HG03520 (cell line): ENCODE results near the gene TBC1D26.
"Not testable (repeated sequence)": the region's sequence is repeated elsewhere in the genome, so short reads cannot be mapped to it uniquely, and the experiment has no call there.

Experiments used
- ATAC-seq: cut with Tn5 transposase; IDR thresholded peaks from one replicate; pipeline ENCODE4 v1.9.1; 2021; ENCODE audit warnings: mild to moderate bottlenecking, moderate library complexity; ENCODE audit not compliant: unreplicated experiment

The TBC1D26 gene

DNA sequence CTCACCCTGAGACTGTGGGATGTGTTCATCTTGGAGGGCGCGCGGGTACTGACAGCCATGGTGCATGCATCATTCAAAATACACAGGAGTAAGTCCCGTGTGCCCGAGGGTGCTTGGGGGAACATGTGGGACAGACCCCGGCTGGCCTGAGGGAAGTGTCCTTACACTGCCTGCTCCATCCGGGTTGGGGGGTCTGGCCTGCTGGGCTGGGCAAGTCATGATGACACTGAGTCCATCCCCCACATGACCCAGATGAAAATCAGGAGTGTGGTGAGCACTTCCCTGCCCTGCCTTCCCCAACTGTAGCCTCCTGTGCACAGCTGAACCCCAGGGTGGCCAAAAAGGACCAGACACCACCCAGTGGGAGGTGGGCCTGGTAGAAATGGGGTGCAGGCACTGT lies 10.8 kb downstream of the TBC1D26 start:
- ATAC-seq = no peak

DNA sequence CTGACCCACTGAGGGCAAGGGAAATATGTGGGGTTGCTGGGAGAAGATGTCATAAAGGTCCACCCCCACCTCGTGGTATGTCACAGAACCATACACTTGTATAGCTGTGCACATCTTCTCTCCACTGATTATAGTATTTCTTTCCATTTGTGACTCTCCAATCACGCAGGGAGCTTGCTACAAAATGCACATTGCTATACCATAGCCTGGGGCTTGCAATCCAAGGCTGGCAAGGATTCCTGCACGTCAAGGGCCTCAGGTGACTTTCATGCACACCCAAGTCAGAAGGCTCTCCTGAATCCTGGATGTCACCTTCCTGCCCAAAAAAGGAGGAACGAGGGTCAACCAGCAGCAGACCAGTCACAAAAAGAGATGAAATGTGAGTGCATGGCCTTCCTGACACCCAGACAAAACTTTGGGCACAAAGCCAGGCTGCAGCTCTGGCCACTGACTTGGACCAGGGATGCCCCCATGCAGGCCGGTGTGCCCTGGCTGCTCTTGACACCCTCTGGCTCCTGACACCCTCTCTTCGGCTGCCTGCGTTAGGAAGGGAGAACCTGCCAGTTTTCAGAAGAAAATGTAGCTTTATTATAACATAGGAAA lies 12.1 kb downstream of the TBC1D26 start:
- no peak for ATAC-seq

DNA sequence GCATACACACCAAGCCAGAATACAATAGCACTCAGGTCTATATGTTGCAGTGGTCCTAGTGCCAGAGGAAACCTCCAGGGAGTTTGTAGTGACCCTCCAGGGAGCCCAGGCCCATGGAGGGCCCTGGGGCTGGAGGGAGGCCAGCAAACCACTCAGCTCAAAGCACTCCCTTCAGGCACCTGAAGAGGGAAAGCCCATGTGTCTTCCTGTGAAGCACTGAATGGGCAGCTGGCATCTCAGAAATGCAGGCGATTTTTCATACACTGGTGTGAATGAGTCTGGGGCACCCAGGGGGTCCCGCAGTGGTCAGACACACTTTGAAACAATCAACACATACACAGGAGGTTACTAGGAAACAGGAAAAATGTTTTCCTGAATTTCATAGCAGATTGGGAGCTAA lies 12.8 kb downstream of the TBC1D26 start:
- ATAC-seq = no peak

DNA sequence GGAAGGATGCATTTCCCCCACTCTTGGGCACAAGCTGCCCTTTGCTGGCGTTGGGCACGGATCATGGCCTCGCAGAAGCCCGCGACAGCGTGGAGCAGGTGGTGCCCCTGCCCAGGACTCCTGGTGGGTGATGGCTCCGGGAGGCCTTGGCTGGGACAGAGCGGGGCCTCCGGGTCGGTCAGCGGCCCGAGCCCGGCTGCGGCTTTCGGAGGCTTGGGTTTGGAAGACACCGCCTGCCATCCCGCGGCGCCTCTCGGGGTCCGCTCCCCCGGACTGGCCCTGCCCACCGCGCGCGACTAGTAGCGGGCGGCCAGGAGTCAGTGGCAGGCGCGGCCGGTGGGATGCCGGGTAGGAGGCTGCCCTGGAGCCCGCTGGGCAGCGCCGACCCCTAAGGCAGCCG lies 17.3 kb downstream of the TBC1D26 start:
- ATAC-seq = not testable (repeated sequence)

DNA sequence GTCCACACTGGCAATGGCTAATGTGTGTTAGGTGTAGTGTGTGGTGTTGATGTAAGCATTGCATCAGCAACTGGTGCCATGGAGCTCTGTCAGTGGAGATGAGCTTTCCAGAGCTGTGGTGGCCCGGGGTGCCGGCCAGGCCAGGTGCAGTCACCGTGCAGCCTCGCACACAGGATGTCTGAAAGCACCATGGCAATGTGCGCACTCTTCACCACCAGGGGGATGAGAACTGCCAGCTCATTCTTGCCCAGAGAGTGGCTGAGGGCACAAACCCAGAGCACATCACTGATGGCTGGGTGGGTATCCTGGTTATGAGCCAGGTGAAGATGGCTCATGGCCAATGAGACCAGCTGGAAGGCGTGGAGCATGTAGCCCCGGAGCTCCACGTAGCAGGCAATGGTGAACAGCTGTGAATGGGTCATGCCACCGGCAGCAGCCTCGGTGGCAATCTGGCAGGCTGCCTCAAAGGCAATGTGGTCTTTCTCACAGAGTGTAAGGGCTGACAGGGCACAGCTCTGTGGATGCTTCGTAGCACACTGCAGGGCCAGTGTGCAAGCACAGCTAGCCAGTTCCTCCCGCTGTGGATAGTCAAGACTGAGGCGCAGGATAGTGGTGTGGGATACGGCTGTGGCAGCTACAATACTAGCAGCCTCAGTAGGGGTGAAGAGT lies 36.9 kb downstream of the TBC1D26 start:
- ATAC-seq = not testable (repeated sequence)

GRCh38 chr17:15770679-15771078 lies 38.6 kb downstream of the TBC1D26 start:
- not testable (repeated sequence) for ATAC-seq

DNA sequence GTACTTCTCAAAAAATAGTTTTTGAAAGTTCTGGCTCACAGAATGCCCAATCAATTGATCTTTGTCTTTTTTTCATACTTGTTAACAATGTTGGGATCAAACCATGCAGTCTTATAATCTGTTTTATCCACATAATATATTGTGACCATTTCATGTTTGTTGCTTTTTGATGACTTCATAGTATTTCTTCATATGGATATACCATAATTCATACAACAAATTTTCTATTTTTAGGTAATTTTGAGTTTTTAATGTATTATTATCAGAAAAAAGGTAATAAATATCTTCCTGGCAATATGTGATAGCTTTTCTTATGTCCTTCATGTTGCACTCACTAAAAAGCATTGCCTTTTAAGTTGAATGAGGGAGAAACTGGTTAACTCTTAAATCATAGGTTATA lies 44.8 kb downstream of the TBC1D26 start:
- no peak for ATAC-seq

DNA sequence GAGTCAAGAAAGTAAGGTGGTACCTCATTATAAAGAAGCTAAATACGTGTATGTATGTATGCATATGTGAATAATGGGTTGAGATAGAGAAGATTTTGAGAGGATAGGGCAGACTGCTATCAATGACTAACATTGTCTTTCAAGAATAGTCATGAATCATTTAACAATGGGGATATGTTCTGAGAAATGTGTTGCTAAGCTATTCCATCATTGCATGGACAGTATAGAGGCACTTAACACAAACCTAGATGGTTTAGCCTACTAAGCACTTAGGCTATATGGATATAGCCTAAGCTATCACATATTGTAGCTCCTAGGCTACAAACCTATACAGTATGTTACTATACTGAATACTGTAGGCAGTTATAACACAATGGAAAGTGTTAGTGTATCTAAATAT lies 45.2 kb downstream of the TBC1D26 start:
- ATAC-seq = no peak

DNA sequence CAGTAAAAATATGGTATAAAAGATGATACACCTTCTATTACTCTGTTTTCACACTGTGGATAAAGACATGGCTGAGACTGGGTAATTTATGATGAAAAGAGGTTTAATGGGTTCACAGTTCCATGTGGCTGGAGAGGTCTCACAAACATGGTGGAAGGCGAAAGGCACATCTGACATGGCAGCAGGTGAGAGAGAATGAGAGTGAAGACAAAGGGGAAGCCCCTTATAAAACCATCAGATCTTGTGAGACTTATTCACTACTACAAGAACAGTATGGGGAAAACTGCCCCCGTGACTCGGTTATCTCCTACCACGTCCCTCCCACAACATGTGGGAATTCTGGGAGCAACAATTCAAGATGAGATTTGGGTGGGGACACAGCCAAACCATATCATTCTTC lies 45.6 kb downstream of the TBC1D26 start:
- ATAC-seq = no peak

DNA sequence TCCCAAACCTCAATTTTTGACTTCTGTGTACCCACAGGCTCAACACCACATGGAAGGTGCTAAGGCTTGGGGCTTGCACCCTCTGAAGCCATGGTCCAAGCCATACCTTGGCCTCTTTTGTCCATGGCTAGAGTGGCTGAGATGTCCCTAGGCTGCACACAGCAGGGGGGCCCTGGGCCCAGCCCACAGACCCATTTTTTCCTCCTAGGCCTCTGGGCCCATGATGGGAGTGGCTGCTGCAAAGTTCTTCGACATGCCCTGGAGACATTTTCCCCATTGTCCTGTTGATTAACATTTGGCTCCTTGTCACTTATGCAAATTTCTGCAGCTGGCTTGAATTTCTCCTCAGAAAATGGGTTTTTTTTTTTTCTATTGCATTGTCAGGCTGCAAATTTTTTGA lies 47.0 kb downstream of the TBC1D26 start:
- ATAC-seq = no peak

DNA sequence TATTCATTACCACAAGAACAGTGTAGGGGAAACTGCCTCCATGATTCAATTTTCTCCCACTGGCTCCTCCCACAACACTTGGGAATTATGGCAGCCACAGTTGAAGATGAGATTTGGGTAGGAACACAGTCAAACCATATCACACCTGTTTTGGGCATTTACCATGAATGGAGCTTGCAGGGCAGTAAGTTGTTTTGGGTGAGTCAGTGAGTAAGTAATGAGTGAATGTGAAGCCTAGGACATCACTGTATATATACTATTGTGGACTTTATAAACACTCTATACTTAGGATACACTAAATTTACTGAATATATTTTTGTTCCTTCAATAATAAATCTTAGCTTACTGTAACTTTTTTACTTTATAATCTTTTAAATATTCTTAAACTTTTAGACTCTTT lies 48.1 kb downstream of the TBC1D26 start:
- no peak for ATAC-seq

DNA sequence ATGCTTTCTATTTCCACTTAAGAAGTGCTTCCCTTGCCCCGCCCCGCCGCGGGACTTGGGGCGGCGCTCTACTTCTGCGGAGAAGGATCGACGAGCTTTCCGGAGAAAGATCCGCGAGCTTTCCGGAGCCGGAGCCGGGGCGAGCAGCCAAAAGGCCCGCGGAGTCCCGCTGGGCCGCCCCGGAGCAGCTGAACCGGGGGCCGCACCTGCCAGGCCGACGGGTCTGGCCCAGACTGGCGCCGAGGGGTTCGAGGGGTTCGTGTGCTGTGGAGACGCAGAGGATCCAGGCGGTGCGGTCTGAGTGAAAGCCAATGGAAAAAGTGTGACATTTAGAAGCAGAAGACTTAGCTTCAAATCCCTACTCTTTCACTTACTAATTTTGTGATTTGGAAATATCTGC lies 50.8 kb downstream of the TBC1D26 start:
- ATAC-seq = no peak

- no peak for ATAC-seq
Observed at GRCh38 chr17:15783461-15783860, 51.4 kb downstream of the TBC1D26 start.

- not testable (repeated sequence) for ATAC-seq
Observed at GRCh38 chr17:15784351-15784750, 52.3 kb downstream of the TBC1D26 start.

DNA sequence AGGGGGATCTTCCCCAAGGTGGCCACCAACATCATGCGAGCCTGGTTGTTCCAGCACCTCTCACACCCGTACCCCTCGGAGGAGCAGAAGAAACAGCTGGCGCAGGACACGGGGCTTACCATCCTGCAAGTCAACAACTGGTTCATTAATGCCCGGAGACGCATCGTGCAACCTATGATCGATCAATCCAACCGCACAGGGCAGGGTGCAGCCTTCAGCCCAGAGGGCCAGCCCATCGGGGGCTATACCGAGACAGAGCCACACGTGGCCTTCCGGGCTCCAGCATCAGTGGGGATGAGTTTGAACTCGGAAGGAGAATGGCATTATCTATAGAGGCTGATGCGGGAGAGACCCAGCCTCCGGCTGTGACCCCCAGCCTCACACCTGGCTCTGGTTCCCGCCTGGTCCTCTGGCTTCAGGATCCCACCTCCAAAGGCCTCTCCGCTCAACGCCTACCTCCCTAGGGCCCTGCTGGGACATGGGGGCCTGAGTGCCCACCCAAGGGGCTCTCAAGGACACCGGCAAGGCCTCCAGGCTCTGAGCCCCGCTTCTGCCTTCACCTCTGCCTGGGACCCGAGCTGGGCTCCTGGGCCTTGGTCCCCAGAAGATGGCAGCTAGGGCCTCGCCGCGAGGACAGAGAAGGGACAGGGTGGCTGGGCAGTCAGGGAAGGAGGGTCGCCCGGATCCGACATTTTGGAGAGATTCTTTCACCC lies 55.4 kb downstream of the TBC1D26 start:
- ATAC-seq = not testable (repeated sequence)

DNA sequence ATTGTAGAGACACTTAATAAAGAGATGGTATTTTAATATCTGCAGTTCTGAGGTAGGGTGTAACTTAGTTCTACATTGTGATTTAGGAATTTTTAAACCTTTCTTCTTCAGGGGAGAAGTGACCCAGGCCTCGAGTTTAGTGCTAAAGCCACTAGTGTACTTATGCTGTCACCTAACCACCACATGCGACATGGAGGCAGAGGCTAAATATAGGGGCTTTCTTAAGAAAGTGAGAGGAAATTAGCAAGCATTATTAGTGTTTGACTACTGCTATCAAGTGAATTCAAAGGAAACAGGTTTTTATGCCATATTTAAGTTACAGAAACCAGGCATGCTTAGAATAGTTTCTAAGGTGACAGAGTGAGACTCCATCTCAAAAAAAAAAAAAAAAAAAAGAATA lies 56.3 kb downstream of the TBC1D26 start:
- not testable (repeated sequence) for ATAC-seq
